Panc1 (cell line): Measurements from ENCODE around the gene SPRED2. TPM values are rescaled to one million over a fixed set of nuclear protein-coding genes. Genes with fewer than 3 reads are reported as not detected.

Experiments
- ATAC-seq: fragments of 200-7000 bp; cut with Tn5 transposase; 2 replicates; pipeline ENCODE4 v1.9.1; 2020; ENCODE audit warnings: mild to moderate bottlenecking, moderate library complexity
- BruUV-seq: library from RNA; stranded (reverse); fragments of 400-500 nt; replicated peaks from 2 replicates; lab custom pipeline; 2021; lab: Mats Ljungman, UMichigan
- CTCF ChIA-PET: fragments of 300-600 bp; sonication (Branson Sonifier 250); formaldehyde crosslinking; loops from one replicate; lab custom pipeline; 2022; ENCODE audit warnings: antibody characterized with exemption; lab: Charles Lee
- POLR2A ChIA-PET: fragments of 300-600 bp; sonication (Branson Sonifier 250); formaldehyde crosslinking; loops from one replicate; lab custom pipeline; 2022; ENCODE audit warnings: antibody characterized with exemption; lab: Charles Lee
- DNase-seq: peaks from one replicate; pipeline ENCODE4 v3.0.0-alpha.2; 2010; ENCODE audit warnings: low read depth, low spot score
- H3K27ac ChIP-seq: 2 replicates; pipeline ENCODE4 v1.5.1; 2011; ENCODE audit warnings: mild to moderate bottlenecking, low read length, inconsistent platforms
- H3K27me3 ChIP-seq: fragments of 200-500 bp; sonication (Bioruptor generic); 2 replicates; pipeline ENCODE4 v1.6.0; 2014; ENCODE audit warnings: low read length, inconsistent platforms; ENCODE audit not compliant: control insufficient read depth, insufficient read depth
- H3K36me3 ChIP-seq: fragments of 200-500 bp; sonication (Bioruptor generic); 2 replicates; pipeline ENCODE4 v1.5.1; 2014; ENCODE audit warnings: inconsistent platforms, mild to moderate bottlenecking, low read length, moderate library complexity; ENCODE audit not compliant: control insufficient read depth, insufficient read depth
- H3K4me1 ChIP-seq: 2 replicates; pipeline ENCODE4 v1.5.1; 2011; ENCODE audit warnings: inconsistent platforms, mild to moderate bottlenecking, low read length, moderate library complexity; ENCODE audit not compliant: control insufficient read depth, insufficient read depth
- H3K4me3 ChIP-seq, 2 experiments: 2 replicates each; pipeline ENCODE4 v1.5.1; 2011 to 2012; ENCODE audit warnings: low read depth in 2 of 2, low read length in 2 of 2, mild to moderate bottlenecking in 2 of 2, inconsistent platforms in 1 of 2, moderate library complexity in 1 of 2
- H3K9me3 ChIP-seq: fragments of 200-500 bp; sonication (Bioruptor generic); 2 replicates; pipeline ENCODE4 v1.5.1; 2014; ENCODE audit warnings: low read depth, mild to moderate bottlenecking, inconsistent platforms, low read length, moderate library complexity; ENCODE audit not compliant: control insufficient read depth, insufficient read depth
- CTCF ChIP-seq: fragments of 450-650 bp; IDR thresholded peaks from 2 replicates; pipeline ENCODE4 v1.5.1; 2017; ENCODE audit warnings: mild to moderate bottlenecking
- POLR2AphosphoS5 ChIP-seq: IDR thresholded peaks from 2 replicates; pipeline ENCODE4 v1.6.1; 2012; ENCODE audit warnings: mild to moderate bottlenecking, low read depth, low read length, moderate library complexity
- REST ChIP-seq, 2 experiments: IDR thresholded peaks; 2 replicates each; pipeline ENCODE4 v1.6.1; 2011 to 2012; ENCODE audit warnings: low read depth in 2 of 2, control low read depth in 1 of 2, low read length in 1 of 2, mild to moderate bottlenecking in 1 of 2, moderate library complexity in 1 of 2; ENCODE audit not compliant: insufficient read depth in 1 of 2
- SIN3A ChIP-seq: IDR thresholded peaks from 2 replicates; pipeline ENCODE4 v1.6.1; 2012; ENCODE audit warnings: low read depth, mild to moderate bottlenecking, low read length, moderate library complexity, borderline replicate concordance; ENCODE audit not compliant: insufficient read depth
- TCF7L2 ChIP-seq: IDR thresholded peaks from 2 replicates; pipeline ENCODE4 v1.6.1; 2011; ENCODE audit warnings: mild to moderate bottlenecking, low read depth, low read length, inconsistent platforms
- in situ Hi-C: cut with HindIII; loops from 2 replicates; pipeline ENCODE4 v1.10.0; 2016; ENCODE audit warnings: low sequenced_read_pairs, low pct_unique_long_range_greater_than_20kb
- intact Hi-C: fragments of 100-400 bp; cut with micrococcal nuclease; formaldehyde crosslinking; loops from one replicate; pipeline ENCODE4 v1.10.0; 2022; ENCODE audit not compliant: unreplicated experiment
- total RNA-seq: library from RNA; stranded (reverse); gene quantifications from one replicate; pipeline ENCODE4 v1.2.1, GENCODE V29; 2021; ENCODE audit not compliant: unreplicated experiment

SPRED2 gene
- total RNA-seq, 1 experiment from 2014 or later: 60.1 TPM

- in situ Hi-C loops (no loop called here), intact Hi-C loops (loop anchor here (5.0 kb wide), 2 partner anchors 67 to 118 kb away; no protein-coding TSS in a partner anchor)
- CTCF ChIA-PET: interaction anchor here (0.6 kb wide), 1 partner anchor 47 kb away, joined by 4 read pairs; no protein-coding TSS in a partner anchor
- TF ChIP-seq TCF7L2 (no peak), CTCF (no peak), SIN3A (no peak), REST (IDR thresholded peaks at IDR 0.05; ENCODE audit: insufficient read depth in 1 of 2, low read depth in 2 of 2, low read length in 1 of 2) (peak in 1 of 2 experiments; percentile 35; a peak in 1 of 4 replicates), POLR2AphosphoS5 (no peak)
- H3K36me3 ChIP-seq: peaks cover 2% of the 10 kb centered on the region; the same call in 1 of the 2 replicates
- no TSS peak for BruUV-seq
- H3K27me3 ChIP-seq: no peaks in the 10 kb centered on the region
- peak overlapping the region; percentile 90 for H3K27ac ChIP-seq
- ATAC-seq (no peak), DNase-seq (no peak)
- no peaks in the 10 kb centered on the region for H3K9me3 ChIP-seq
- POLR2A ChIA-PET: interaction anchor here (0.6 to 0.9 kb wide), 2 partner anchors 130 to 377 kb away, joined by 4 to 5 read pairs; no protein-coding TSS in a partner anchor
- H3K4me3 ChIP-seq: peak overlapping the region; percentile 74 to 93; a peak in 3 of 4 replicates
- peaks cover 25% of the 10 kb centered on the region for H3K4me1 ChIP-seq
These were observed 2.3 kb upstream of the SPRED2 start for GRCh38 chr2:65434592-65435241.

- CTCF ChIA-PET: no interaction called here
- Histone ChIP-seq H3K4me1 (peaks cover 40% of the 10 kb centered on the region), H3K9me3 (no peaks in the 10 kb centered on the region), H3K4me3 (peak overlapping the region; percentile 82 to 92), H3K27me3 (no peaks in the 10 kb centered on the region), H3K36me3 (peaks cover 2% of the 10 kb centered on the region; the same call in 1 of the 2 replicates), H3K27ac (peak overlapping the region; percentile 81)
- ATAC-seq: peak; percentile 2
- DNase-seq: no peak
- TF ChIP-seq SIN3A (no peak), REST (IDR thresholded peaks at IDR 0.05; ENCODE audit: insufficient read depth in 1 of 2, low read depth in 2 of 2, low read length in 1 of 2) (no peak), POLR2AphosphoS5 (no peak), TCF7L2 (no peak; the same call in 1 of the 2 replicates), CTCF (no peak)
- in situ Hi-C loops: no loop called here
- TSS peak; percentile 43 for BruUV-seq
- intact Hi-C loops: loop anchor here (2.0 to 5.0 kb wide), 3 partner anchors 47 to 165 kb away; no protein-coding TSS in a partner anchor
- POLR2A ChIA-PET: no interaction called here
These were observed 775 bp downstream of the SPRED2 start for GRCh38 chr2:65431421-65432226.
